Kidney glomerular epithelial cell (primary cell): Measurements from ENCODE around the gene BBS10.
"Not testable (repeated sequence)": the region's sequence is repeated elsewhere in the genome, so short reads cannot be mapped to it uniquely, and the experiment has no call there.

Experiments used
- DNase-seq: peaks from one replicate; lab custom pipeline; 2025; lab: John Stamatoyannopoulos, UW

The BBS10 gene

DNA sequence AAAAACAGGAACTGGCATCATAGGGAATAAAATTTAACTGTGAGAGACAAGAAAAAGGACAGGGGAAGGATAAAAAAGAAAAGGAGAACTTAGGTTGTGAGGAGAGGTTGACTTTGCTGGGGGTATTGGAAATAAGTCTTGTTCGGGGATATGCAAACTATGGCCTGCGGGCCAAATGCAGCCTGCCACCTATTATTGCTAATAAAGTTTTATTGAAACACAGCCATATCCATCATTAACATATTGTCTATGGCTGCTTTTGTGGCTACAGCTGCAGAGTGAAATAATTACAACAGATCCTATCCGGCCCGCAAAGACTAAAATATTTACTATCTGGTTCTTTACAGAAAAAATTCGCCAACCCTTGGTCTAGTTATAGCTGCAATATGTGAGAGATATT, 18.6 kb downstream of the BBS10 start:
- no peak for DNase-seq

DNA sequence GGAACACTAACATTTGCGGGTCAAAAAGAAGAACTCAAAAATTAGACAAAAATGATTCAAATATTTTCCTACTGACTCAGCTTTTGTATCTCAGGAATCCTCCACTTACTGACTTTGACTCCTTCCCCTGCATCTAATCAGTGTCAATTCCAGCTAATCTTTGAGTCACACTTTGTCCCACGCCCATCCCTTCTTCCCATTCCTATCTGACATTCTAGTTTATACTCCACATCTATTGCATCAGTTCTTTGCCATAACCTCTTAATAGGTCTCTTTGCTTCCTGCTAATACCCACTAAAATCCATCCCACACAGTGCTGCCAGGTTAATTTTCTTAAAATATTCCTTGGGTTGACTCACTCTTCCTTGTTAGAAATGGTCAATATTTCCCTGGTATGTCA, 19.1 kb downstream of the BBS10 start:
- peak; percentile 45 for DNase-seq

DNA sequence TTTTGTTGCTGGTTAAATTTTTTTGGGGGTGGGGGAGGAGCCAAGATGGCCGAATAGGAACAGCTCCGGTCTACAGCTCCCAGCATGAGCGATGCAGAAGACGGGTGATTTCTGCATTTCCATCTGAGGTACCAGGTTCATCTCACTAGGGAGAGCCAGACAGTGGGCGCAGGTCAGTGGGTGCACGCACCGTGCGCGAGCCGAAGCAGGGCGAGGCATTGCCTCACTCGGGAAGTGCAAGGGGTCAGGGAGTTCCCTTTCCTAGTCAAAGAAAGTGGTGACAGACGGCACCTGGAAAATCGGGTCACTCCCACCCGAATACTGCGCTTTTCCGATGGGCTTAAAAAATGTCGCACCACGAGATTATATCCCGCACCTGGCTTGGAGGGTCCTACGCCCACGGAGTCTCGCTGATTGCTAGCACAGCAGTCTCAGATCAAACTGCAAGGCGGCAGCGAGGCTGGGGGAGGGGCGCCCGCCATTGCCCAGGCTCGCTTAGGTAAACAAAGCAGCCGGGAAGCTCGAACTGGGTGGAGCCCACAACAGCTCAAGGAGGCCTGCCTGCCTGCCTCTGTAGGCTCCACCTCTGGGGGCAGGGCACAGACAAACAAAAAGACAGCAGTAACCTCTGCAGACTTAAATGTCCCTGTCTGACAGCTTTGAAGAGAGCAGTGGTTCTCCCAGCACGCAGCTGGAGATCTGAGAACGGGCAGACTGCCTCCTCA, 28.5 kb downstream of the BBS10 start:
- DNase-seq = not testable (repeated sequence)

DNA sequence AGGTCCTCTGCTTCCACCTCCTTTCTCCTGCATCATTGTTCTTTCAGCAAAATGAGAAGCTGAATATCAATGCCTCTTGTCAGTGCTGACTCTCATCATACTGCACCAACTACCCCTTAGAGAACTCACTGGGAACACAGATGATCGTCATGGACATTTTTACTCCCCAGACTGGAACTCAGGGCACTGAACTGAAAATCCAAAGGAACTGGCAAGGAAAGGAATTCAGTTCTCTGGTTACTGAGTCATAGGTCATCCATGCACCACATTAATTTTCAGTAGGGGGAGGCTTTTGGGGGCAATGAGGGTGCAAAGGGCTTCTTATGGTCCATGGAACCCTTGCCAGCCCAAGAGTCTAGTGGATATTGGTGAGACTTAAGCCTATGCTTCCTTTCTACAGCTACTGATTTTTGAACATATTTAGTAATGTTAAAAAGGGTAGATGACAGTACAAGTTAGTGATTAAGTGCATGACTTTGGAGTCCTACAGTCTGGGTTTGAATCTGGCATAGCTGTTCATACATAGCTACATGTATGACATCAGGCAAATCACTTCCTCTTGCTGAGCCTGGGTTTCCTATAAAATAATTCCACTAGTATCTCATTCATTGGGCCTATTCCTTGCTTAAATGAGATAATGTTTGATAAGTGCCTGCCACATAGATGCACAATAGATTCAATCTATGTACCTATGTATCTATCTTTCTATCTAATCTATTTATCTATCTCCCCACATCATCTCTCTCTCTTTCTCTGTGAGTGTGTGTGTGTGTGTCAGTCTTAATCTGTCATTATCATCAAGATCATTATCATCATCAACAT, 29.2 kb downstream of the BBS10 start:
- peak; percentile 46 for DNase-seq

DNA sequence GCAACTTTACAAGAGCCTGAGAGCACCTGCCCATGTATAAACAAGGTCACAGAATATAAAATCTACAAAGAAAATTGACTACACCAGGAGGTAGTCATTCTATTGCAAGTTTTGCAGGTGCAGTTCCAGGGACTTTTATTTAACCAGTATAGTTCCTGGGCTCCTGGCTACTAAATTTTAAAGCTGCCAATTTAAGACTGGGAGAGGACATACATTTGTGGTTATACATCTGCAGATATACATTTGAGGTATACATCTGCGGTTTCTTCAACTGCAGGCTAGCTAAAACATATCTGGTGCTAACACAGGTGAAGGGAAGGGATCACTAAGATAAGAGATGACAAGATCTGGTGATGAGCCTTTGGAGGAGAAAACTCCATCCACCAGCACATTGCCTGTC, 30.2 kb downstream of the BBS10 start:
- DNase-seq = no peak

DNA sequence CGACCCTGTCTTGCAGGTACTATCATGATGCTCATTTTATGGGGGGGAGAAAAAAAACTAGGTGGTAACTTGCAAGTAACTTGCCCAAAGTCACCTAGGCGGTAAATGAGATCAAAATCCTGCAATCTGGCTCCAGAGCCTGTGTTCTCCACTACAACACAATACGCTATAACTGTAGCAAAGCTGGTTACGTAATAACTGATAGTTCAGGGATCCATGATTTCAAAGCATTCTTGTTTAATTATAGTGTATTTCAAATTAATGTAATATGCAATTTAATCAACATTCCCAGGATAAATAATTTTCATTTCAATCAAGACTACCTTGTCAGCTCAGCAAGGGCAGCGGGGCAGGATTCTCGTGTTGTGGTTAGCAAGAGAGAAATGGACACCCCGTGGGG, 31.7 kb downstream of the BBS10 start:
- no peak for DNase-seq

DNA sequence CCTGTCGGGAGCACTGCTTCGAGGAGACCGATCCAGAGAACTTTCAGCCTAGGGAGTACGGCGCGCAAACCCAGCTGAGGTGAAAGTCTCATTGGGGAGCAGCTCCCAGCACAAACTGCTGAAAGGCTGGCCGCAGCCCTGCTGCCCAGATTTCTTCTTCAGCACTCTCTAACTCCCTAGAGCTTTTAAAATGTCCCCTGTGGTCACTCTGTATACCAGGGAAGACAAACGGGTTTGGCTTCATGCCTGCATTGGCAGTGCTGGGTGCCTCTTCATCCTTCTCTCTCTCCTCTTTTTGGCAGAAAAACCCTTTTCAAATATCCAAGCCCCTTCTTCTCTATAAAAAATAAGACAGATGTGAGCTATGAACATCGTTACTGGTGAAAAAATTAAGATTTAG, 34.9 kb downstream of the BBS10 start:
- no peak for DNase-seq

DNA sequence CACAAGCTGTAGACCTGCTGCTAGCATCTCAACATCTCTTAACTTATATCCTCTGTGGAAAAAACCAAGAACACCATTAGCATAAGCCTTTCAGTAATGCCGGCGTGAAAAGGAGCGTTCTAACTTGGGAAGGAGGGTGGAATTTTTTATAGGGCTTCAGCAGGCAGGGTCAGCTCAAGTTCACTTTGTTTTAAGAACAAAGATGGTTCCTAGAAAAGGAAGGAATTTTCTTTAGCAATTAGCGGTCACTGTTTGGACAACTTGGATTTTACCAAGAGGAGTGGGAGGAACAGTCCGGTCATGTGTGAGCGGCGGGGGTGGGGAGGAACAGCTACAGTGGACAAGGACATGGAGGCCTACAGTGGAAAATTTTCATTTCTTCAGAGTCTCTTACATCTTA, 35.9 kb downstream of the BBS10 start:
- no peak for DNase-seq

DNA sequence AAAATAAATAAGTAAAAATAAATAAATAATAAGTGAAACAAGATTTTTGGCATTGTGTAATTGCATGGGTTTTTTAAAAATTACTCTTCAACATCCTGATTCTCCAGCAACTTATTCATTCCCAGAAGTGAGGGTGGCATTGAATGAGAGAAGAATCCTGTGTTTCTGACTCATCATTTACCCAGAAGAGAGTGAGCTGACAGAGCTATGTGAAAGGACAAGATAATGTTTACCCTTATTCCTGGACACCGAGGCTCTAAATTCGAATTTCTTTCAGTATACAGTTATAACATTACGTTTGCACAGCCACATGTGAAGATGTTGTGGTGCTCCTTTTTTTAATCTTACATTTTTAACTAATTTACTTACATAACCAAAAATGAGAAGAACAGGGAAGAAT, 36.4 kb downstream of the BBS10 start:
- peak; percentile 50 for DNase-seq

DNA sequence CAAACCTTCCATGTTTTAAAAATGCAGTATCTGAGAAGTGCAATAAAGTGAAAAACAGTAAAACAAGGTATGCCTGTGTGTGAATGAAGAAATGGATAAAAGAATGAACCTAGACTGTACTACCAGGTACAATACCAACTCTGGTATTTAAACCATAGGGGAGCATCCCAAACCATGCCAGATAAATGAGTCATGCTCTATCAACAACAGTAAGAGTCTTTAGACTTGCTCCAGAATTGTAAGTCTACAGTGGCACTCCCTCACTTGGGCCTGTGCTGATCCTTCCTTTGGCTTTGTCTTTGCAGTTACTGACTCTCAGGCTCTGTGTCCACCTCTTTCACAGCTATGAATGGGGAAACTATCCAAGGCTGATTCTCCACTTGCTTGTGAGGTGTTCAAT, 38.1 kb downstream of the BBS10 start:
- DNase-seq = peak; percentile 66

DNA sequence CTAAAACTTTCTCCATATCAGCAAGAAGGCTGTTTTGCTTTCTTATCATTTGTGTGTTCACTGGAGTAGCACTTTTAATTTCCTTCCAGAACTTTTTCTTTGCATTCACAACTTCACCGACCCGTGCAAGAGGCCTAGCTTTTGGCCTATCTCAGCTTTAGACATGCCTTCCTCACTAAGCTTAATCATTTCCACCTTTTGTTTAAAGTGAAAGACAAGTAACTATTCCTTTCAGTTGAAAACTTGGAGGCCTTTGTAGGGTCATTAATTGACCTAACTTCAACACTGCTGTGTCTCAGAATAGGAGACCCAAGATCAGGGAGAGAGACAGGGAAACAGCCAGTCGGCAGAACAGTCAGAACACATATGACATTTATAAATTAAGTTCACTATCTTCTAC, 39.3 kb downstream of the BBS10 start:
- DNase-seq = peak; percentile 9

DNA sequence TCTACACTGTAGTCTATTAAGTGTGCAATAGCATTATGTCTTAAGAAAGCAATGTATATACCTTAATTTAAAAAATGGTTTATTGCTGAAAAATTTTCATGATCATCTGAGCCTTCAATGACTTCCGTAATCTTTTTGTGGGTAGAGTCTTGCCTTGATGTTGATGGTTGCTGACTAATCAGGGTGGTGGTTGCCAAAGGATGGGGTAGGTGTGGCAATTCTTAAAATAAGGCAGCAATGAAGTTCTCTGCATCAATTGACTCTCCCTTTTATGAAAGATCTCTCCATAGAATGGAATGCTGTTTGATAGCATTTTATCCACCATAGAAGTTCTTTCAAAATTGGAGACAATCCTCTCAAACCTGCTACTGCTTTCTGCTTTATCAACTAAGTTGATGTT, 41.1 kb downstream of the BBS10 start:
- DNase-seq = no peak

DNA sequence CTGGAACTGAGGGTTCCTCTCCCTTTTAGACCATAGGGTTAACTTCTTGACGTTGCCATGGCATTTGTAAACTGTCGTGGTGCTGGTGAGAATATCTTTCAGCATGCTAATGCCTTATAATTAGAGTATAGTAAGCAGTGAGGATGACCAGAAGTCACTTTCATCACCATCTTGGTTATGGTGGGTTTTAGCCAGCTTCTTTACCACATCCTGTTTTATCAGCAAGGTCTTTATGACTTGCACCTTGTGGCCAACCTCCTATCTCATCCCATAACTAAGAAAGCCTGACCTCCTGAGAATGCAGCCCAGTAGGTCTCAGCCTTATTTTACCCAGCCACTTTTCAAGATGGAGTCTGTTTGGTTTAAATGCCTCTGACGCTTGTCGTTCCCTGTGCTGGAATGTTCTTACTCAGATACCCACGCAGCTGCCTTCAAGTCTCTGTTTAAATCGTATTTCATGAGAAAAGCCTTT, 44.2 kb downstream of the BBS10 start:
- no peak for DNase-seq

DNA sequence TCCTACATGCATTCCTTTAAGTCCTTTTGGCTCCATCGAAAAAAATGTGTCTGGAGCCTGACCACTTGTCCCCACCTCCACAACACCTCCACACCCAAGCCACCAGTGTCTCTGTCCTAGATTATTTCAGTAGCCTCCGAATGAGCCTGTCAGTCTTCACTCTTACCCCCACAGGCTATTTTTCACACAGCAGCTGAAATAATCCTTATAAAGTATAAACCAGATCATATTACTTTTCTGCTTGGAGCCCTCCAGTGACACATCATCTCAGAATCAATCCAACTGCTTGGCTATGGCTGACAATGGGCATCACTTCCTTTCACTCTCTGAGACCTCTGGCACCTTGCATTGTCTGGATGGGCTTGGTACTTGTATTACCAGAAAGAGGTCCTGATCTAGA, 44.9 kb downstream of the BBS10 start:
- no peak for DNase-seq

DNA sequence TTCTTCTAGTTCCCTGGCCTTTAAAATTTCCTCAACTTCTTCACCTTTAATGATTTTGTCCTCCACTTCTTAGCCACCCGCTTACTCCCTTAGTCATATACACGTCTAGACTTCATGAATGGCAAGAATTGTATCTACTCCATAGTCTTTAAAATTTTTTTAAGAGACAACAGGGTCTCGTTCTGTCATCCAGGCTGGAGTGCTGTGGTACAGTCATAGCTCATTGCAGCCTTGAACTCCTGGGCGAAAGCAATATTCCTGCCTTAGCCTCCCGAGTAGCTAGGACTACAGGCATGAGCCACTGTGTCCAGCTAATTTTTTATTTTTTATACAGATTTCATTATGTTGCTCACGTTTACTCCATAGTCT, 47.9 kb downstream of the BBS10 start:
- no peak for DNase-seq

DNA sequence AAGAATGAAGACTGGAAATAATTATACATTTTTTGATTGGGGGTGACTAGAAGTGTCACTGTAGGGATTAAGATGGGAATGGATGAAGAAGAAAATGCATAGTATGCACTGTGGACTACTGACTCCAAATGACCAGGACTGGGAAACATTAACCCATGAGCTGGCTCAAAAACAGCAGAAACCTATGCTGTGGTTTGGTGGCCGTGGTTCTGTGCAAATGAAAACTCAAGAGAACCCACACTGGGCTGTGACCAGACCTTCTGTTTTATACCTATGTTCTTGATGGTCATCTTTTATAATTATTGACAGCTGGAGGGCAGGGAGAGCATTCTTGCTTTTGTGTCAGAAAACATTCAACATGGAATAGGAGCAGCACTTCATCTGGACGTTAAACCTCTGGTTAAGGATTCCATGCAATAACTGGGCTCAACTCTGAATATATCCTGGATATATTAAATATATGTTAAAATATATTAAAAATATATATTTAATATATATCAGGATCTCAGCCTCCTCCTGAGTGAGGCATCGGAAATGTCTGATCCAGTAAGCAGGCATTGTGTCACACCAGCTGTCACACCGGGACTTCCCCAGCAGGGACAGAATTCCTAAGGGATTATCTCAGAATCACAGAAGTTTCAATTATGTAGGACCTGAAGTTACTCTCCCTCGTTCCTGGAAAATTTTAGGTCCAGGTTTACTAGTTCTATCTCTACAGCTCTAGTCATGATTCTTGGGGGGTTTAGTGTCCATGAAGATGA, 48.5 kb downstream of the BBS10 start:
- no peak for DNase-seq
